HG03045 (cell line): Measurements from ENCODE around the gene USPL1.
"Not testable (repeated sequence)": the region's sequence is repeated elsewhere in the genome, so short reads cannot be mapped to it uniquely, and the experiment has no call there.

Experiments
- ATAC-seq: cut with Tn5 transposase; IDR thresholded peaks from one replicate; pipeline ENCODE4 v1.9.1; 2021; ENCODE audit warnings: mild to moderate bottlenecking, moderate library complexity; ENCODE audit not compliant: unreplicated experiment

USPL1 gene

DNA sequence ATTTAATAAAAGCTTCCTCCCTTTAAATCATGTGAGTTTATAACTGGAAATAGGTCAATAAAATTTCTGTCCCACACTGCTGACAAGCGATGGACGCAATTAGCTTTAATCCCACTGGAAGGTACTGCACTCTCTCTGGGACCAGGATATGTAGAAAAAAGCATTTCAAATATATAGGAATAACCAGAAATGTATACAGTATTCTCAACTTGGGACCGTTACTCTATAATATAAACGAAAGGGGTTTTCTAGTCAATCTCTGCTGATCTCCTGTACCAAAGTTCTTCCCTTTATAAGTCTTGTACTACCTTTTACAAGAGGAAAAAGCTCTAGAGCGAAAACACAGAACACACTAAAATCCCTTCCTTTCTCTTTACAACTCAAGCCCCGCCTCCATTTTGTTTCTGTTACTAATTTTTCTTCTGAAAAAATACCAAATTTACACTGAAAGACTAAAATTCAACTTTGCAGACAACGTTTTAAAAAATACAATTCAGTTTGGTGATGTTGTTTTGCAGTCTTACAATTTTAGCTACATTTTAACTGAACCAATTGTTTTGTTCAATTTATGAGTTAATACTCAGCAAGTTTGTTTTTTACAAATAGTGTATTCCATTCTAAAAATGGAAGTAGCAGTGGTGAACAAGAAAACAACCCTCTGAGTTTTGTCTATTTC is 1.7 kb upstream of the USPL1 start:
- ATAC-seq, result no peak

- ATAC-seq, result peak; percentile 16
These were observed 799 bp upstream of the USPL1 start for GRCh38 chr13:30616927-30617314.

- no peak for ATAC-seq
These were observed 638 bp downstream of the USPL1 start for GRCh38 chr13:30618186-30618929.

- ATAC-seq, result no peak
These were observed 1.2 kb downstream of the USPL1 start for GRCh38 chr13:30618930-30619279.

DNA sequence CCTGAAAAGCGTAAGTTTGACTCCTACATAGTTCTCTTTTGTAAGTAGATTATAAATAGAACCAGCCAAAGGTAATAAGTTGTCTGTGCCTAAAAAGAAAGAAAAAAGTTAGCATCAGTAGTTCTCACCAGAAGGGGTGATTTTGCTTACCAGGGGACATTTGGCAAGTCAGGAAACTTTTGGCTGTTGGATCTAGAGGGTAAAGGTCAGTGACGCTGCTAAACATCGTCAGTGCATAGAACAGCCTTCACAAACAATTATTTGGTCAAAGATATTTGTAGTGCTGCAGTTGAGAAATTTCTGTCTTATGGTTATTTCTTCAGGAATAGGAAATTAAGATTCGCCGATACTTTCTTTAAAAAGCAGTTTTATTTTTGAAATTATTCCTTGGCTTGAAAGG is 2.0 kb downstream of the USPL1 start:
- ATAC-seq, result no peak

DNA sequence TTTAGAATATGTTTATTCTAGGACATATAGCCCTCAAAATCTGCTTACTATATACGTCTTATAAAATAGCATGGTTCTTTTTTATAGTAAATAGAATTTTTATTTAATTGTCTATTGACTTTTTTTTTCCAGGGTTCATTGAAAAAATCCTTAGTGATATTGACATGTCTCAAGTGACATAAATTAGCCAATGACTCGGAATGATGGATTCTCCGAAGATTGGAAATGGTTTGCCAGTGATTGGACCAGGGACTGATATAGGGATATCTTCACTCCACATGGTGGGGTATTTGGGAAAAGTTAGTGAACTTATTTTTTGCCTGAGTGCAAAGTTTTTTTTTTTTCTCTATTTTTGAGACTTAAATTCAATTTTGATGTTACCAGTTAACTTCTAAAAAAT is 3.2 kb downstream of the USPL1 start:
- ATAC-seq, result no peak

- ATAC-seq, result no peak
These were observed 4.8 kb downstream of the USPL1 start for GRCh38 chr13:30622551-30622950.

GRCh38 chr13:30623392-30623791 is 5.7 kb downstream of the USPL1 start:
- no peak for ATAC-seq

DNA sequence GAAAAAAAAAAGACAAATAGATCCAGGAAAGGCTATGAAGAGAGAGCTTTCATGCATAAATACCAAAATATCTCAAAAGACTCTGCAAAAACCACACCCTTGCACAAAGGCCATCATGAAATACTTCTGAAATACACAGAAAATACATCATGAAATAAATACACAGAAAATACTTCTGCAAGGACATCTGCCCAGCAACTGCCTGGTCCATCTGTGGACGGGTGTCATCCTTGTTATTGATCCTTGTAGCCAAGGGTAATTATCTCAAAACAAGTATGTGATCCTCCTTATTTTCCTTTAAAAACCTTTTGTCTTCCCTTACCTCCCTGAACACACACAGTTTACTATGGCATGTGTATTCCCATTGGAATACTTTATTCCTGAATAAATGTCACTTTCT is 6.9 kb downstream of the USPL1 start:
- ATAC-seq, result no peak

GRCh38 chr13:30629527-30629926 is 11.8 kb downstream of the USPL1 start:
- ATAC-seq, result no peak

- no peak for ATAC-seq
These were observed 16.1 kb downstream of the USPL1 start for GRCh38 chr13:30633861-30634260.

- ATAC-seq, result no peak
These were observed 17.1 kb downstream of the USPL1 start for GRCh38 chr13:30634838-30635237.

DNA sequence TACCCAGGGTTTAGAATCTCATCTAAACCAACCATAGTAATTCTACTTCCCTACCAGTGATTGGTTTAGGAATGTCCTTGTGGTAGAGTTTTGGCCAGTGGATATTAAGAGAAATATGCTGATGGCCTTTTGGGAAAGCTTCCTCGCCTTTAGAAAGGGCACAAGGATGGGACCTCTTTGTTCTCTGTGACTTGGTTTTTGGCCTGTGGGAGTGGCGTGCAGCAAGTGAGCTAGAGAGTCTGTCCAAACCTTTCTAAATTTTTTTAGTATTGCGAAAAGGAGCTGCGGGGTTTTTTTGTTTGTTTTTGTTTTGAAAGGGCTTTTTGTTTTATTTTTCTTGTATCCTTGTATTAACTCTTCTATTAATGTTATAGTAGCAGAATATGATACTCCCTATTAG is 20.6 kb downstream of the USPL1 start:
- ATAC-seq, result no peak

- no peak for ATAC-seq
These were observed 22.0 kb downstream of the USPL1 start for GRCh38 chr13:30639671-30640070.

- ATAC-seq, result not testable (repeated sequence)
These were observed 23.5 kb downstream of the USPL1 start for GRCh38 chr13:30641173-30641572.

GRCh38 chr13:30645629-30646028 is 27.9 kb downstream of the USPL1 start:
- no peak for ATAC-seq

GRCh38 chr13:30647420-30647819 is 29.7 kb downstream of the USPL1 start:
- ATAC-seq, result no peak

DNA sequence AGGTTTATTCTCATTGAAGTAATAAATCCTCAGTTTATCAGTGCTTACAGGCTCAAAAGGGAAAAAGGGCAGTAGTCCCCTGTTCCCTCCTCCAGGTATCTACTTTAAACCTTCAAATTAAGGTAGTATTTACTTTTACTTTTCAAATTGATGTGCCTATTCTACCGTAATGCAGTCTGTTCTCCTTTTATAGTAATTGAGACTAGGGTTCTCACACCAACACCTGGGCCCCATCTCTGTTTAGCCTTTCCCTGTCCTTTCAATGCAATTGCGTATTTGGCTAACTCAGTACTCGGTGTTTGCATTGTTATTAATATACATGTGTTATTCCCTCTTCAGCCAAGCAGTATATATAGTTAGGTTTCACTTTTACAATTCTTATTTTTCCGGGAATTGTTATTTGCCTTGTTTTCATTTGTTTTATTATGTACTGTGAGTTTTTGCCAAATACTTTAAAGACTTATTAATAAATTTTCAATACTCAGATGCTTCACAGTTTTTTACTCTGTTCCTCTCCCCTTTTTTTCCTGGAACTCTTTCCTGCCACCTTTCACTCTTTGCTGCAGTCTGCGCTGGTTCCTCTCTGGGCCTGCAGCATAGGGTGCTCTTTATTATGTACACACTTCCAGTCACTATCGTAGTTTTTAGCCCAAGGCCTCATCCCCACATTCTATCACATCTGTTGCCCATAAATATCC is 30.3 kb downstream of the USPL1 start:
- no peak for ATAC-seq

DNA sequence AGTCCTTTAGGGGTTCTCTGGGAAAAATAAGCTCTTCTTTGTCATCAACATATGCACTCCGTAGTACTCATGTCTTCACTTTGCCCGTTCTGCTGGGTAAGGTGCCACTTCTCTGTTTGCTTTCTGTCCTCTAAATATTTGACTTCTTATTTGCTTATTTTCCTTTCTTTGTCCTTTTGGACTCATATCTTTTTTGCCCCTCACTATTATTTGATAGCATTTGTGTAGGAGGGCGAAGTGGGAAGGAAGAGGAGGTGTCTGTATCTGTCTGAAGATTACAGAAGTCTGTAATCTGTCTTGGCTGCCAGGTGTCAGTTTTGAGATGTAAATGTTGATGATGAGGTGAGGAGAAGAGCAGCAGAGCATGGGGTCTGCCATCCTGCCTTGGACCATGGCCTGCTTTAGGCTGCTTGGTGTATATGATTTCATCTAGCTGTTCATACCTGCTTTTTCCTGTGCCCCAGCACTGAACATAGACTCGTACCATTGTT is 30.8 kb downstream of the USPL1 start:
- no peak for ATAC-seq

DNA sequence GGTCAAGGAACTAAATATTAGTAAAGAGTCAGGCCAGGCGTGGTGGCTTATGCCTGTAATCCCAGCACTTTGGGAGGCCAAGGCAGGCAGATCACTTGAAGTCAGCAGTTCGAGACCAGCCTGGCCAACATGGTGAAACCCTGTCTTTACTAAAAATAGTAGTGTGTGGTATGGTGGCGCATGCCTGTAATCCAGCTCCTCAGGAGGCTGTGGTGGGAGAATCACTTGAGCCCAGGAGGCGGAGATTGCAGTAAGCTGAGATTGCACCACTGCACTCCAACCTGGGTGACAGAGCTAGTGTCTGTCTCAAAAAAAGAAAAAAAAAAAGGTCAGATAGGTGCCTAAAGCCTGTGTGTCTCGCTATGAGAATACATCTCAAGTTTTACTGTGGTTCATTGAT is 33.9 kb downstream of the USPL1 start:
- not testable (repeated sequence) for ATAC-seq

DNA sequence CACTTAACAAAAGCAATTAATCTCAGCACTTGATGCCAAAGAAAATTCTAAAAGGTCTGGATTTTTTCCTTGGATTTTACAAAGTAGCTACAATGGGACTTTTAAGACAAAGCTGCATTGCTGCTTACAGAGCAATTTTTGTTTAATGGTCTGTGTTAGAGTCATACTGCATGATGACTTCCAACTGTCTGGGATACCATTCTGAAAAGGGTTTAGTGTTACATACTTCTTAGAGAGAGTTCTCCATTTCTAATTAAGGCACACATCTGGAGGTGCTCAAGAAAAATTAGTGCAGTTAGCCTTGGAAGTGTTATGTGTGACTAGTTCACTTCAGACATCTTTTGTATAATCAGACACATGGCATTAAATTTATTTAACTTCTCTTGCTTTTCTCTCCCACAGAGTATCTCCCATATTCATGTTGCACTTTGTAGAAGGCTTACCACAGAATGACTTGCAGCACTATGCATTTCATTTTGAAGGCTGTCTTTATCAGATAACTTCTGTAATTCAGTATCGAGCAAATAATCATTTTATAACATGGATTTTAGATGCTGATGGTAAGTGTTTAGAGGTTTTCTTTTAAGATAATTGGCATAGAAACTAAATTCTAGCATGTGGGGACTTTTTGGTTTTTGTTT is 35.1 kb downstream of the USPL1 start:
- ATAC-seq, result no peak
